Gastrocnemius medialis (tissue), 4 donors: ENCODE data around the gene ERRFI1. TPM values are rescaled to one million over a fixed set of nuclear protein-coding genes. Genes with fewer than 3 reads are reported as not detected.

Source experiments
- ATAC-seq, 2 donors: fragments of 150-250 bp; one replicate each; pipeline ENCODE4 v1.9.1; 2016
- DNase-seq, 2 donors: peaks; one replicate each; pipeline ENCODE4 v3.0.0-alpha.2; 2019
- H3K27ac ChIP-seq, 4 donors: fragments of 200-600 bp; sonication (generic); 1 replicate in 1 of 4; 2 replicates in 3 of 4; pipeline ENCODE4 v1.5.1; 2016 to 2018; ENCODE audit warnings: mild to moderate bottlenecking in 2 of 4, moderate library complexity in 1 of 4
- H3K27me3 ChIP-seq, 3 donors: fragments of 200-600 bp; sonication (generic) in 2 of 3; 1 replicate in 1 of 3; 2 replicates in 2 of 3; pipeline versions ENCODE4 v1.5.1 to v1.6.0; 2016 to 2019; ENCODE audit warnings: mild to moderate bottlenecking in 1 of 3, moderate library complexity in 1 of 3
- H3K36me3 ChIP-seq, 2 donors: fragments of 200-600 bp; sonication (generic) in 1 of 2; one replicate each; pipeline ENCODE4 v1.5.1; 2017 to 2018
- H3K4me1 ChIP-seq, 2 donors: fragments of 200-600 bp; sonication (generic) in 1 of 2; one replicate each; pipeline ENCODE4 v1.5.1; 2016 to 2017; ENCODE audit warnings: mild to moderate bottlenecking in 2 of 2
- H3K4me3 ChIP-seq, 4 donors: fragments of 200-600 bp; sonication (generic) in 3 of 4; 1 replicate in 1 of 4; 2 replicates in 3 of 4; pipeline ENCODE4 v1.5.1; 2016 to 2019; ENCODE audit warnings: mild to moderate bottlenecking in 2 of 4
- H3K9me3 ChIP-seq, 3 donors: fragments of 200-600 bp; sonication (generic) in 2 of 3; 1 replicate in 1 of 3; 2 replicates in 2 of 3; pipeline ENCODE4 v1.5.1; 2016 to 2019
- CTCF ChIP-seq, 5 experiments: fragments of 450-650 bp in 3 of 5; fragments of 200-600 bp in 2 of 5; sonication (generic) in 2 of 5; IDR thresholded peaks in 4 of 5; conservative IDR thresholded peaks in 1 of 5; 1 replicate in 4 of 5; 2 replicates in 1 of 5; pipeline ENCODE4 v1.5.1; 2016 to 2019; ENCODE audit warnings: antibody characterized with exemption in 5 of 5, mild to moderate bottlenecking in 3 of 5, moderate library complexity in 3 of 5
- POLR2A ChIP-seq, 2 donors: fragments of 450-650 bp; IDR thresholded peaks; one replicate each; pipeline ENCODE4 v1.6.1; 2017; ENCODE audit warnings: antibody characterized with exemption in 2 of 2, mild to moderate bottlenecking in 2 of 2, moderate library complexity in 2 of 2
- in situ Hi-C, 4 donors: fragments of 200-750 bp; cut with MboI; loops; one replicate each; pipeline versions ENCODE4 v1.15.0 to v1.8.0; 2017; ENCODE audit warnings: low sequenced_read_pairs in 4 of 4
- intact Hi-C: fragments of 100-400 bp; cut with DNase I; formaldehyde crosslinking; loops from one replicate; pipeline ENCODE4 v1.15.1; 2023; ENCODE audit warnings: low total_unique reads
- total RNA-seq, 4 donors: library from RNA; depleted of rRNA; stranded (reverse); fragments of >200 nt; gene quantifications; one replicate each; pipeline versions ENCODE4 v1.1.0 to v1.2.3, GENCODE V29; 2016

ERRFI1 gene
- total RNA-seq, 4 donors from 2014 or later, result 184 to 644 (median 448) TPM

DNA sequence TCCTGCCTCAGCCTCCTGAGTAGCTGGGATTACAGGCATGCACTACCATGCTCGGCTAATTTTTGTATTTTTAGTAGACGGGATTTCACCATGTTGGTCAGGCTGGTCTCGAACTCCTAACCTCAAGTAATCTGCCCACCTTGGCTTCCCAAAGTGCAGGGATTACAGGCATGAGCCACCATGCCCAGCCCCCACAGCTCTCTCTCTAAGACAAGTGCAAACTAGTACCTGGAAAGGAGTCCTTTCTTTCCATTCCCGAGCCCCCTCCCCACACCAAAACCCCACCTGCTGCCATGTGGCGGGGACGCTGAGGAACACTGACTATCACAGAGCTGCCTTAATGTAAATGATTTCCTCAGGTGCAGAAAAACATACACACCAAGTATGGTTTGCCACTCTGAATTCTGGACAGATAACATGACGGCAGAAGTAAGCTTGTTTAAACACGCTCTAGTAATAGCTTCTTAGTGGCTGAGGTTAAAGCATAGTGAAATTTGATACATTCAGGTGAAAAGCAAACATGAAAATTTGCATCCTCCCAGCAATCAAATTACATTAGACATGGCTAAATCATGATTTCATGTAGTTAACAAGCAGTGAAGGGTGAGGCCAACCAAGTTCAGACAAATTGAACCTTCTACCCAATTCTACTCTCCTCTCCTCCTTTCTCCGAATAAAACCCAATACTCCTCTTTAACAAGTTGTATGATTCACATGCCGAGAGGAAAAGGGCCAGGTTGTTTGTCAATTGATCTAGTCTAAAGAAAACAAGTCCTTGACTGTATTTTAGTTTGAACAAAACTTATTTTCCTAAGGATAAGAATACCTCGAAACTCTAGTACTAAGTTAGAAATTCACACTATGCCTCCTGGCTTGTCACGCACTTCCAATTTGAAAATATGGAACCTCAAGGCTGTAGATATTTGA is 19.8 kb downstream of the ERRFI1 start:
- intact Hi-C loops, result no loop called here
- Histone ChIP-seq H3K4me3 (no peak overlapping the region), H3K27me3 (no peaks in the 10 kb centered on the region), H3K36me3 (no peaks in the 10 kb centered on the region), H3K4me1 (peaks cover 38 to 56% of the 10 kb centered on the region in 2 donors), H3K27ac (peak overlapping the region; percentile 87 to 92 (median 88)), H3K9me3 (no peaks in the 10 kb centered on the region)
- TF ChIP-seq CTCF (IDR thresholded peaks at IDR 0.05 in 4 of 5, conservative IDR thresholded peaks at IDR 0.05 in 1 of 5) (no peak), POLR2A (IDR thresholded peaks at IDR 0.05) (no peak)
- in situ Hi-C loops, result no loop called here
- ATAC-seq (no peak), DNase-seq (no peak)

- peaks cover 29 to 44% of the 10 kb centered on the region in 2 donors for H3K4me1 ChIP-seq
- H3K36me3 ChIP-seq, result no peaks in the 10 kb centered on the region
- DNase-seq (peak; percentile 98), ATAC-seq (peak; percentile 85 to 92)
- intact Hi-C loops, result loop anchor here (2.0 kb wide), 2 partner anchors 22 to 254 kb away; partner anchors contain the start of gene ERRFI1
- H3K9me3 ChIP-seq, result no peaks in the 10 kb centered on the region
- in situ Hi-C loops, result no loop called here
- peak overlapping the region in 2 of 4 donors; percentile 15 to 26 for H3K4me3 ChIP-seq
- H3K27ac ChIP-seq, result peak overlapping the region; percentile 87 to 92 (median 88)
- TF ChIP-seq CTCF (IDR thresholded peaks at IDR 0.05 in 4 of 5, conservative IDR thresholded peaks at IDR 0.05 in 1 of 5) (peak in 1 of 5 experiments; percentile 29), POLR2A (IDR thresholded peaks at IDR 0.05) (peak in 1 of 2 donors; percentile 55)
- H3K27me3 ChIP-seq, result no peaks in the 10 kb centered on the region
These were observed 21.1 kb downstream of the ERRFI1 start for GRCh38 chr1:8004803-8005573.

DNA sequence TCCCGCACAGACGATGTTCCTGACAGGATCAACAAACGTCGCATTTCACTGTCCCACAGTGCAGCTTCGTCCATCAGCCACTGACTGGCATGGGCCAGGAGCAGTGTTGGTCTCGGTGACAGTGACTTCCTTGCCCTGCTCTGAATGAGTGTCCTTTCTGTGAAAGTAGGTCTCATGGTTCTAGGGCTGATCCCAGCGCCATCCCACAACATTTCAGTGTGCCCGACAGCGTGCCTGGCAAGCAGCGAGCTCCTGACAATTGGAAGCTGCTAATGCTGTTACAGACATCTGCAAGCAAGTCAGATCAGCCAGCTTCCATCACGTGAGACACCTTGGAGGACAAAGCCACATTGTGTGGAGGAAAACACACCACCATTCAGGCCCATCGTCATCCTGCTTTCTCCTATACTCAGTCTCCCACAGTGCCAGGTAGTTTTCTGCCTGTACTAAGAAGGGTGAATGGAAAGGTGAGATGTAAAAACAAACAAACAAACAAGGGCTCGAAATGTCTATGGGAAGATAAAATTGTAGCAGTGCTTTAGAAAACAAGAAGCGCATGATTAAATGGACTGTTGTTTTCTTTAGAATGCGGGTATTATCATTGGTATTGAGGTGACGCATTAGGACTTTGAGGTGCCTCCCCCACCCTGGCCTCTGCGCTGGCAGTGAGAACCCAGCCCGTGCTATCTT is 21.9 kb downstream of the ERRFI1 start:
- Histone ChIP-seq H3K27me3 (no peaks in the 10 kb centered on the region), H3K27ac (peak overlapping the region; percentile 87 to 92 (median 88)), H3K4me3 (peak overlapping the region in 2 of 4 donors; percentile 15 to 26), H3K36me3 (no peaks in the 10 kb centered on the region), H3K9me3 (no peaks in the 10 kb centered on the region), H3K4me1 (peaks cover 29 to 38% of the 10 kb centered on the region in 2 donors)
- DNase-seq (peak; percentile 61 to 70), ATAC-seq (peak; percentile 3 to 19)
- TF ChIP-seq CTCF (IDR thresholded peaks at IDR 0.05 in 4 of 5, conservative IDR thresholded peaks at IDR 0.05 in 1 of 5) (no peak), POLR2A (IDR thresholded peaks at IDR 0.05) (peak in 1 of 2 donors; percentile 35)
- intact Hi-C loops (loop anchor here (2.0 kb wide), 2 partner anchors 23 to 255 kb away; partner anchors contain the start of gene ERRFI1), in situ Hi-C loops (no loop called here)

DNA sequence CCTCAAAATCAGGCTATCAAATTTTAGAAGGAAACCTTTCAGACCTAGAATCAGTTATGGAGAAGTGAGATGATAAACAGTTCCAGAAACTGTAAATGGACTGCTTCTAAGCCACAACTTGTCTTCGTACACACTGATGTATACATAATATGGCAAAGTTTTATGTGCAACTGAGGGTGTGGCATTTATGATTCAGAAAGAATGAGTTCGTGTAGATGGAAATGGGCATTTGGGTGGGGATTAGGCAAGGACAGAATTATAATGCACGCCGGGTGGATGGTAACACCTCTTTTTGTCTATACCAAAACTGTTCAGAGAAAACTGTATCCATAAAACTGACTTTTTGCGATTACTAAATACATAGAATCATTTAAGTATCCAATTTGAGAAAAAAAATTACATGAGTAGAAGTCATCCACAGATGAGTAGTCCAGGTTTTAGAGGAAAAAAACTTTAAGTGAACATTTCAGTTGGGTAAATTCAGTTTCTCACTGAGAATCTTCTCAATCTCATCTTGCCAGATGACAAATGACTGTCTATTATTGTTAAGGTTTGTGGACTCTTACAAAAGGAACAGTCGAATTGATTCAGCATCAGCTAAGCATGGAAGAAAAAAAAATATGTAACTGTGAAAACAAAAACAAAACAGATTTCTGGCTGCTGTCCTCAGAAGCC is 22.5 kb downstream of the ERRFI1 start:
- H3K27me3 ChIP-seq, result no peaks in the 10 kb centered on the region
- no peak overlapping the region for H3K4me3 ChIP-seq
- H3K4me1 ChIP-seq, result peaks cover 29 to 33% of the 10 kb centered on the region in 2 donors
- DNase-seq (no peak), ATAC-seq (no peak)
- TF ChIP-seq POLR2A (IDR thresholded peaks at IDR 0.05), result no peak
- TF ChIP-seq CTCF (IDR thresholded peaks at IDR 0.05 in 4 of 5, conservative IDR thresholded peaks at IDR 0.05 in 1 of 5), result no peak
- no peaks in the 10 kb centered on the region for H3K36me3 ChIP-seq
- intact Hi-C loops, result loop anchor here (2.0 kb wide), 2 partner anchors 23 to 255 kb away; partner anchors contain the start of gene ERRFI1
- peak overlapping the region; percentile 87 to 92 (median 88) for H3K27ac ChIP-seq
- in situ Hi-C loops, result no loop called here
- no peaks in the 10 kb centered on the region for H3K9me3 ChIP-seq
